Suprapubic skin (tissue), 4 donors: Measurements from ENCODE around the gene AGAP3. TPM values are rescaled to one million over a fixed set of nuclear protein-coding genes. Genes with fewer than 3 reads are reported as not detected.

Experiments used
- DNase-seq, 2 donors: peaks; one replicate each; pipeline ENCODE4 v3.0.0-alpha.2; 2019; ENCODE audit warnings: low spot score in 2 of 2
- H3K27ac ChIP-seq: fragments of 200-600 bp; sonication (generic); one replicate; pipeline ENCODE4 v1.5.1; 2019
- H3K27me3 ChIP-seq: fragments of 200-600 bp; sonication (generic); one replicate; pipeline ENCODE4 v1.5.1; 2019
- H3K36me3 ChIP-seq: fragments of 200-600 bp; sonication (generic); one replicate; pipeline ENCODE4 v1.5.1; 2019
- H3K4me1 ChIP-seq: fragments of 200-600 bp; sonication (generic); one replicate; pipeline ENCODE4 v1.5.1; 2019
- H3K4me3 ChIP-seq: fragments of 200-600 bp; sonication (generic); one replicate; pipeline ENCODE4 v1.5.1; 2019; ENCODE audit warnings: mild to moderate bottlenecking
- H3K9me3 ChIP-seq: fragments of 200-600 bp; sonication (generic); one replicate; pipeline ENCODE4 v1.5.1; 2019
- EP300 ChIP-seq: sonication (generic); formaldehyde crosslinking; IDR thresholded peaks from one replicate; pipeline ENCODE4 v1.6.1; 2017; ENCODE audit warnings: antibody characterized with exemption
- POLR2A ChIP-seq, 2 donors: fragments of 450-650 bp; IDR thresholded peaks; one replicate each; pipeline ENCODE4 v1.6.1; 2017; ENCODE audit warnings: antibody characterized with exemption in 2 of 2, mild to moderate bottlenecking in 2 of 2, moderate library complexity in 2 of 2
- POLR2AphosphoS5 ChIP-seq, 3 donors: sonication (generic); formaldehyde crosslinking; IDR thresholded peaks; one replicate each; pipeline ENCODE4 v1.6.1; 2017; ENCODE audit warnings: antibody characterized with exemption in 3 of 3
- WGBS: methylation state at CpG from one replicate; pipeline ENCODE4 v1.1.5; 2018; 5-methylcytosine and 5-hydroxymethylcytosine counted together
- total RNA-seq, 4 donors: library from RNA; depleted of rRNA; stranded (reverse); fragments of >200 nt; gene quantifications; one replicate each; pipeline ENCODE4 v1.1.0, GENCODE V29; 2016
- TF ChIP-seq, protein P1 (sequence below), 2 donors: fragments of 200-600 bp in 1 of 2; fragments of 450-650 bp in 1 of 2; sonication (generic) in 1 of 2; IDR thresholded peaks; one replicate each; pipeline ENCODE4 v1.5.1; 2016 to 2019; ENCODE audit warnings: antibody characterized with exemption in 2 of 2, mild to moderate bottlenecking in 1 of 2, moderate library complexity in 1 of 2

AGAP3 gene
- total RNA-seq, 4 donors from 2014 or later: 126 to 162 (median 134) TPM

DNA sequence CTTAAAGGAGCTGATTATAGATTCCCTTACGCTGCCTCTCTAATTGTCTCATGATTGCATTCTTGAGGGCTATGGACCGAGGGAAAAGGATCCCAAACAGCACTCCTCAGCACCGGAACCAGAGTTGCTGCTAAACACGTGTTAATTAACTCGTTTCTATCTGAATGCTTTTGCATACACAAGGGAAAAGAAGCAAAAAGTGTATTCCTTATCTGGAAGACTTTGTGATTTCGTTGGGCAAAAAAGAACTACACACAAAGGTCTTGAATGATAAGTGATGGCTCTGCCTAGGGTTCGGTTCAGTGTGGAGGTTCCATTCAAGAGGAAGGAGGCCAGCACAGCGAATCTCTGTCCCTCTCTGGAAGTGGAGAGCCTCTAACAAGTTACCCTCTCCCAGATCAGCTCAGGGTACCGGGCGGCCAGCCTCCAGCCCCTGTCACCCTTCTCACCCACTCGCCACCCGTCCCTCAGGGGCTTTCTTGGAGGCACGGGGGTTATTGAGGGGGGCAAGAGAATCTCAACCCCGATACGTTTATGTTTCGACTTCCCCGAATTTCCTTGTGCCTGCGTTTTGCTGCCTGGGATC, 27.4 kb upstream of the AGAP3 start:
- peak overlapping the region; percentile 92 for H3K27ac ChIP-seq
- peaks cover 10% of the 10 kb centered on the region for H3K36me3 ChIP-seq
- no peaks in the 10 kb centered on the region for H3K9me3 ChIP-seq
- no peaks in the 10 kb centered on the region for H3K27me3 ChIP-seq
- peak overlapping the region; percentile 76 for H3K4me3 ChIP-seq
- TF ChIP-seq POLR2A (IDR thresholded peaks at IDR 0.05) (no peak), POLR2AphosphoS5 (IDR thresholded peaks at IDR 0.05) (no peak), EP300 (no peak)
- TF ChIP-seq, protein P1, sequence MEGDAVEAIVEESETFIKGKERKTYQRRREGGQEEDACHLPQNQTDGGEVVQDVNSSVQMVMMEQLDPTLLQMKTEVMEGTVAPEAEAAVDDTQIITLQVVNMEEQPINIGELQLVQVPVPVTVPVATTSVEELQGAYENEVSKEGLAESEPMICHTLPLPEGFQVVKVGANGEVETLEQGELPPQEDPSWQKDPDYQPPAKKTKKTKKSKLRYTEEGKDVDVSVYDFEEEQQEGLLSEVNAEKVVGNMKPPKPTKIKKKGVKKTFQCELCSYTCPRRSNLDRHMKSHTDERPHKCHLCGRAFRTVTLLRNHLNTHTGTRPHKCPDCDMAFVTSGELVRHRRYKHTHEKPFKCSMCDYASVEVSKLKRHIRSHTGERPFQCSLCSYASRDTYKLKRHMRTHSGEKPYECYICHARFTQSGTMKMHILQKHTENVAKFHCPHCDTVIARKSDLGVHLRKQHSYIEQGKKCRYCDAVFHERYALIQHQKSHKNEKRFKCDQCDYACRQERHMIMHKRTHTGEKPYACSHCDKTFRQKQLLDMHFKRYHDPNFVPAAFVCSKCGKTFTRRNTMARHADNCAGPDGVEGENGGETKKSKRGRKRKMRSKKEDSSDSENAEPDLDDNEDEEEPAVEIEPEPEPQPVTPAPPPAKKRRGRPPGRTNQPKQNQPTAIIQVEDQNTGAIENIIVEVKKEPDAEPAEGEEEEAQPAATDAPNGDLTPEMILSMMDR (IDR thresholded peaks at IDR 0.05): no peak
- DNase-seq: no peak
- WGBS: 2% methylated on average over 18 of the region's 18 CpGs
- peaks cover 65% of the 10 kb centered on the region for H3K4me1 ChIP-seq

DNA sequence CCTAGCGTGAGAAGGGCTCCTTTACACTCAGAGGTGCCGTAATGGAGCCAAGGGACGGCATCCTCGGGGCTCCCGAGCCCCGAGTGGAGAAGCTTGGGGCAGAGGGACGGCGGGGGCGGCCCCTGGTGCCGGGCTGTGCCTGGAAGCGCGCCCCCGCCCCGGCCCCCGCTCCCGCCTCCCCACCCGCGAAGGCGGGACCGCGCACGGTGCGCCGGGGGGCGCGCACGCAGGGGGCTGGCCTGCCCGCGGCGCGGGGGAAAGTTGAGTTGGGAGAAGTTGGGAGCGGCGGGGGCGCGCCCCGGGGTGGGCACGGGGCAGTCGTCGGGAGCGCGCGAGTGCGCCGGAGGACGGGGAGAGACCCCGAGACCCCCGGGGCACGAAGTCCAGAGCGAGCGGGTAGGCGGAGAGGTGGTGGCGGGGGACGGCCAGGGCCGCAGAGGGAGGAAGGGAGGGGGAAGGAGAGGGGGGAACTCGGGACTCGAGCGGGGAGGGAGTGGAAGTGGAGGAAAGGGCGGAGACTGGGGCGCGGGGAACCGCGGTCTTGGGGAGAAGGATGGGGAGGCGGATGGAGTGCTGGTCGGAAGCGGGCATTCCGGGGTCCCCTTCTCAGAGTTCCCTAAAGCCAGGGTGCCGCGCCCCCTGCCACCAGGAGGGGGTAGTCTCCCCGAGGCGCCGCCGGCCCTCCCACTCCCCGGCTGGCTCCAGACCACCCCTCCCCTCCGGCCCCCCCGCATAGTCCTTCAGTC, 26.7 kb upstream of the AGAP3 start, which contains the start of gene SLC4A2:
SLC4A2 (plus strand) TSS at position 223 of the 746 bp plus-strand sequence. CDS start 2,399 bp downstream, outside the sequence.
- Histone ChIP-seq H3K27me3 (no peaks in the 10 kb centered on the region), H3K9me3 (no peaks in the 10 kb centered on the region), H3K27ac (peak within 1 kb of the TSS; percentile 92), H3K4me3 (peak within 1 kb of the TSS; percentile 76), H3K4me1 (peaks cover 65% of the 10 kb centered on the region), H3K36me3 (peaks cover 16% of the 10 kb centered on the region)
- under 1% methylated on average over 25 of the region's 75 CpGs for WGBS
- TF ChIP-seq POLR2AphosphoS5 (IDR thresholded peaks at IDR 0.05): no peak
- TF ChIP-seq, protein P1 (IDR thresholded peaks at IDR 0.05): peak in 1 of 2 donors; percentile 47
- DNase-seq: peak; percentile 90 to 91

DNA sequence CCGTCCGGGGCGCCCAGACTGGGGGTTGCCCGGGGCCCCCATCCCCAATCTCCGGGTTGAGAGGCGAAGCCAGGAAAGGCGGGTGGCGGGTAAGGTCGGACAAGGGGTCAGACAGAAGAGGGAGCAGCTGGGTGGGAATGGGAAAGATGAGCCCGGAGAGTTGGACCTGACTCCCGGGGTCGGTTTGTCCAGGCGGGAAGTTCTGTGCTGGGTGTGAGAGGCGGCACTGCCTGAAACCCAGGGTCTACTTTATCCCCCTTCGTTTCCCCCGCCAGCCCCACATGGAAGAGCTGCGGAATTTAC, 26.2 kb upstream of the AGAP3 start:
- Histone ChIP-seq H3K27ac (peak overlapping the region; percentile 92), H3K4me3 (peak overlapping the region; percentile 76), H3K27me3 (no peaks in the 10 kb centered on the region), H3K4me1 (peaks cover 65% of the 10 kb centered on the region), H3K36me3 (peaks cover 21% of the 10 kb centered on the region), H3K9me3 (no peaks in the 10 kb centered on the region)
- WGBS: 0% methylated on average over 11 of the region's 17 CpGs
- no peak for DNase-seq
- no peak for TF ChIP-seq POLR2AphosphoS5 (IDR thresholded peaks at IDR 0.05)
- TF ChIP-seq, protein P1 (IDR thresholded peaks at IDR 0.05): no peak
- TF ChIP-seq POLR2A (IDR thresholded peaks at IDR 0.05): no peak
- no peak for TF ChIP-seq EP300

DNA sequence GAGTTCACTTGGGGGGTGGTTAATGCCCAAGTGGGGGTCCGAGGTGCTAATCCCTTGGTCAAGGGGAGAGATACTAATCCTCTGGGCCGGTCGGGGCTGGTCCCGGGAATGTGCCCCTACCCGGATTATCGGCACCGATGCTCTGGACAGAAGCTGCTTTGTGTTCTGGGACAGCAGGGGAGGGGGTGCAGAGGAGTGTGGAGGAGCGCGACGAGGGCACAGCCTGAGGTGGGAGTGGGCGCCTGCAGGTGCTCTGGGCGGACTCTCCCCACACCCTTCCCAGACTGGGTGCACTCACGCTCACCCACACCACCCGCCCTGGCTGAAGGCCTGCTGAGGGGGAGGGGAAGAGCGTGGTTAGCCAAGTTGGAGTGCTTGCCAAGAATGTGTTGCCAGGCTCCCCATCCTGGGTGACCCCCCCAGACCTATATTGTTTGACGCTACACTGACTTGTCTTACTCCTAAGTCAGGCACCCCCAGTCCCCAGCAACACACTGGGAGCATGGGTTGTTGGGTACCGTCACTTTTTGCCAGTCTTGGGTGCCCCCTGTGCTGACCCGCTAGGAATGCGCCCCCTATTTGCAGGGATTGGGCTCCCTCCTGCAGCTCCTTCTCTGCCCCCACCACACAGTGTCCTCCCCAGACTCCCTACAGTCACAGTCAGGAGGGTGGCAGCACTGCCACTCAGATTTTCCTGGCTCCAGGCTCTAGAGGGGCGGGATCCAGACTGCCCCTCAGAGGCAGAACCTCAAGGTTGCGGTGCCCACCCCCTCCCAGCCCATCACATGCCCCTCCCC, 25.7 kb upstream of the AGAP3 start:
- DNase-seq: no peak
- TF ChIP-seq POLR2A (IDR thresholded peaks at IDR 0.05) (no peak), POLR2AphosphoS5 (IDR thresholded peaks at IDR 0.05) (no peak), EP300 (no peak)
- TF ChIP-seq, protein P1 (IDR thresholded peaks at IDR 0.05): no peak
- no peaks in the 10 kb centered on the region for H3K27me3 ChIP-seq
- 11% methylated on average over 20 of the region's 21 CpGs for WGBS
- peak overlapping the region; percentile 54 for H3K27ac ChIP-seq
- H3K36me3 ChIP-seq: peaks cover 27% of the 10 kb centered on the region
- H3K9me3 ChIP-seq: no peaks in the 10 kb centered on the region
- H3K4me1 ChIP-seq: peaks cover 65% of the 10 kb centered on the region
- peak overlapping the region; percentile 76 for H3K4me3 ChIP-seq
